Measurements from ENCODE around the gene RENBP.
A peak's percentile ranks its signal among the peaks of the same experiment; 100 is the strongest.

RENBP gene

DNA sequence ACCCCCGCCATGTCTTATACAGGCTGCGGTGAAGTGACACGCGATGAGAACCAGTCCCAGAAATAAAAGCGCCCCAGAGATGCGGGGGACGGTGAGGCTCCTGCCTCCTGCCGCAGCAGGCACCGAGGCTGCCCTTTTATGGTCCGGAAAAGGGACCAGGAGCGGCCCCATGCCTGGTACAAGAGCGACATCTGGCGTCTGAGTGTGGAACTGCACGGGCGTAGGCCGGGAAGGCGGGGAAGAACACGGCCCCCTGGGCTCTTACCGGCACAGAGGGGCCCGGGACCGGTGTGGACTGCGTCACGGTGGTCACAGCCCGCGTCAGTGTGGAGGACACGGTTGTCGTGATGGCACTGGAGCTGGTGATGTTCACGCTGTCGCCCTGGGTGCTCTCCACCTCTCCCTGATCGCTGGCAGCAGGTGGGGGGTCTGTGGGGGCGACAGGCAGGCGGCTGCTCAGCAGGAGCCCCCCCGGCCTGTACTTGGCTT lies 8.9 kb upstream of the RENBP start:
- DNase-seq = no peak

DNA sequence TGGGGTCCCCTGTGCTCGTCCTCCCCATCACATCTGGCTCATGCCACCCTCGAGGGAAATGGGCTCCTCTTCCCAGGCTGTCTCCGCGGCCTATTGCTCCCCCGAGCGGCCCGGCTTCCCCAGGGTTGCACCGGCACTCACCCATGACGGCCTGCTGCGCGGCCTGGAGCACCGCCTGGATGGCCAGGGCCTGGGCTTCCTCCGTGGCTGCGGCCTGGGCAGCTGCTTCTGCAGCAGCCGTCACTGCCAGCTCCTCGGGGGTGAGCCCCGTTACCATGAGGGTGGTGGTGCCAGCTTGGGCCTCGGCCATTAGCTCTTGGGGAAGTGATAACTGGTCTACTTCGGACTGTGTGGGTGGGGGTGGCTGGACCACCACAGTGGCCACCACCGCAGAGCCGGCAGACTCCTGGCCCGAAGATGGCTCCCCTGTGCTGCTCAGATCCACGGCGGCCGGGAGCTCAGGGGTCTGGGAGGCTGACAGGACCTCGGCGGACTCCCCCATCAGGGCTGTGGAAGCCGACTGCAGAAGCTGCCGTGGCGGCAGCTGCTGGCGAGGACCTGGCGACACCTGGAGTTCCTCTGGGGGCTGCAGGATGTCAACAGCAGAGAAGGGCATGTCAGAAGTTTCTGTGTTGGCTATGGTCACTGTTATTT lies 8.1 kb upstream of the RENBP start:
- no peak for DNase-seq

DNA sequence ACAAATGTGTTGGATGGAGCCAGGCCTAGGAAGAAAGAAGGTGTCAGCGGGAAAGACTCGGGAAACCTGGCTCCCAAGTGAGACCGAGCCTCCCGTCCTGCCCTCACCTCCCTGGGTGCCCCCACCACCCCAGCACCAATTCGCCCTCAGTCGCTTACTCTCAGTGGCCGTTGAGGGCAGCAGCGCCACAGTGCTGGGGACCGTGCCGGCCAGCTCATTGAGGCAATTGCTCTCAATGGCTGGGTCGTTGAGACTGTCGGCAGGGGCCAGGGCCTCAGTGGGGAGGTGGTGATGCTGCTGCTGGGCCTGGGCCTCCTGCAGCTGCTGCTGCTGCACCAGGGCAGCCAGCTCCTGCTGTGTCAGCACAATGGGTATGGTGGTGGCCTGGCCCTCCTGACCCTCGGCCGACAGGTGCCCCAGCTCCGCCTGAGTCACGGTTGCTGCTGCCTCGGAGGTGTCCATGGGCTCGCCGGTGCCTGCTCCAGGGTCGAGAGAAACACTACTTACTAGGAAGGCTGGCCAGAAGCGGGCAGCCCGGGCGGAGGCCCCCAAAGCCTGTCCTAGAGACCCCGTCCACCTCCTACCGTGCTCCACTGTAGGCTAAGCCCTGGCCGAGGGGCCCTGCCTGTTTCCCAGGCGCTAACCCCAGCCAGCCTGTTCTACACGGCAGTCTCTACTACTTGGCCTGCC lies 7.4 kb upstream of the RENBP start:
- DNase-seq = no peak

DNA sequence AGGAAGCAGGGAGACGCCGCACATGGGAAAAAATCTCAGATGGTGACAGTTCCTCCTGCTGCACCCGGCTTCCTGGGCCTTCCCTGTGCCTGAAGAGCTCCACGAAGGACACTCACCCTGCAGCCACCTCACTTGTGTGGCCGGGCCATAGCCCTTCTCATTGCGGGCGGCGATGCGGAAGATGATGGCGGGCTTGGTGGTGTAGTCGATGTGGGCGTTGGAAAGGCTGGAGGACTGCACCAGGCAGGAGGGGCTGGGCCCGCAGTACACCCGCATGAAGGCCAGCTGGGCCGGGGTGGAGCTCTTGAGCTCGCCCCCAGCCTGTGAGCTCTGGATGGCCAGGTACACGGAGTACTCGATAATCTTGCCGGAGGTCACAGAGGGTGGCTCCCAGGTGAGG lies 5.7 kb upstream of the RENBP start:
- DNase-seq = no peak

DNA sequence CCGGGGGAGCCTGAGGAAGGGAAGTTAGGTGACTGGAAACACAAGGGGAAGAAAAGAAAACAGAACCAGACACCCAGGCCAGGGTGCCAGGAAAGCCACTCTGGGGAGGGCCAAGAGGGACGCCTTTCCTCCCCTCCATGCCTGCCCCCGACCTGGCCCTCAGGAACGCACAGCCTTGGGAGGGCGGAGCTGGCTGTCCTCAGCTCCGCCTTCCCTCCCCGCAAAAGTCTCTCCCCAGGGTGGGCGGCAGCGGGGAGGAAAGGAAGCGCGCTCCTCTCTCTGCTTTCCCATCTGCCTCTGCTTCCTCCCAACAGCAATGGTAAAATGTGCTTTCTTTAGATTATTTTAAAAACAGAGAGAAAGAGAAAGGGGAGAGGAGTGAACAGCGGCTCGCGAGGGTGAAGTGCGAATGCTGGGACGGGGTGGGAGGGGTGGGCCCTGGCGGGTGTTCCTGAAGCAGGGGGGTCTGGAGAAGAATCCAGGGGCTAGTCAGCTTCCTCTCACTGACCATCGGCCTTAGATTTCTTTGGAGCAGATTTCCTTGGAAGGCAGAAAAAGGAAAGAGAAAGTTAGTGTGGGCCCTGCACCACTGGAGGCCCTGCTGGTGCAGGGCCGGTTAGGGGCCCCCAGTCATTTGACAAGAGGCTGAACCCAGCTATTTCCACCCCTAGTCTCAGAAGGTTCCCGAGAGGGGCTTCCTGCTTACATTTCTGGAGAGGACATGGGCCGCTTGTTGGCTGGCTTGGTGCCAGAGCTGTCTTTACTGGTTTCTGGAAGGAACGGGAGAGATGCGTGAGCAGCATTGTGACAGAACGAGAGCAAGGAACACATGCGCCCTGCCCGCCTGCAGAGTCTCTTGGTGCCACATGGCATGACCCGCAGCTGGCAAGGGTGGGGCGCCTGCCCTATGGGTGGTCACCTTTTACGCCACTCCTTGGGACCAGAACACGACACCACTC lies 4.7 kb upstream of the RENBP start:
- no peak for DNase-seq

DNA sequence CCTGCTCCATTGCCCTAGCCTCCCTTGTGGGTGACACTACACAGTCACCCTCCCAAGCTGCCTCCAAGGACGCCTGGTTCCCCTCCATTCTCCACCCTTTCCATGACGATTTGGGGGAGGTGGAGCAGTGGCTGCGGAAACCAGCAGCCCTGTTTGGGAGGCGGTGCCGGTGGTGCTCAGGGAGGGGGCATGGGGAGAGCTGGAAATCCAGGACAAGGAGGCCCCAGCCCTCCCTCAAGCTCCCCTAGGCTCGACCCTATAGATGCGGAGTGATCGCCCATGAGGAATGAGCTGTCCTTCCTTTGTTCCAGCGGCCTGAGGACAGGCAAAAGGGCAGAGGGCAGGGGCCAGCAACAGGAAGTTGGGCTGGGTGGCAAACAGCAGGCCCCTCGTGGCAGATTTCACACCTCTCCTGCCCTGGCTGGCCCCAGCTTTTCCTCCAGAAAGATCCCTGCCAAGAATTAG lies 3.6 kb upstream of the RENBP start:
- no peak for DNase-seq

DNA sequence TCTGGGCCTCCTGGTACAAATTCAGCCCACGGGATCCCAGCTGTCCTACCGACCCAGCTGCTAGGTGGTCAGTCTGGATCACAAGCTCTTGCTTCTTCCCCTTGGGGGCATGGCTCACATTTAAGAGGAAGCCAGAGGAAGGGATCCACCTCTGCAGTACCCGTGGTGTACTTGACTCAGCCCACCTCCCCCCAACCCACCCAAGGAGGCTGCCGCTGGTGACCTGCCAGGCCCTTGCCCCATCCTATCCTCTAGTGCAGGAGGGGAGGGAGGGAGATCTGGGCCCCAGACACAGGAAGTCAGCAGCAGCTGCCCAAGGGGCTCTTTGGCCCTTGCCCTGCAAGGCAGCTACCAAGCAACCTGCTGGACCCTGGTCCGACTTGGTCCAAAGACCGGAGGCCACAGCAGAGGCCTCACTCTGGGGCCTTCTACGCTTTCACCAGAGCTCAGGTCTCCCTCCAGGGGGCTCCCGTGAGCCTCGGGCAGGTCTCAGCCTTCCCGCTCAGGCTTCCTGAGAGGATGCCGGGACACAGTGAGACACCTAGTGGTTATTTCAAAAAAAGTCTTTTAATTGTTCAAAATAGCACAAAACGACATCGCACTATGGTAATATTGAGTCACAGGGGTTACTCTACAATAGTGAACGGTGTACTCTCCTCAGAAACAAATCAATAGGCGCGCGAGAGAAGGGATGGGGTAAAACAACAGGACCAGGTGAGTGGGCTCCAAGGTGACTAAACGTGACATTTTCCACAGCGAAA lies 2.7 kb upstream of the RENBP start:
- DNase-seq = peak; percentile 13

DNA sequence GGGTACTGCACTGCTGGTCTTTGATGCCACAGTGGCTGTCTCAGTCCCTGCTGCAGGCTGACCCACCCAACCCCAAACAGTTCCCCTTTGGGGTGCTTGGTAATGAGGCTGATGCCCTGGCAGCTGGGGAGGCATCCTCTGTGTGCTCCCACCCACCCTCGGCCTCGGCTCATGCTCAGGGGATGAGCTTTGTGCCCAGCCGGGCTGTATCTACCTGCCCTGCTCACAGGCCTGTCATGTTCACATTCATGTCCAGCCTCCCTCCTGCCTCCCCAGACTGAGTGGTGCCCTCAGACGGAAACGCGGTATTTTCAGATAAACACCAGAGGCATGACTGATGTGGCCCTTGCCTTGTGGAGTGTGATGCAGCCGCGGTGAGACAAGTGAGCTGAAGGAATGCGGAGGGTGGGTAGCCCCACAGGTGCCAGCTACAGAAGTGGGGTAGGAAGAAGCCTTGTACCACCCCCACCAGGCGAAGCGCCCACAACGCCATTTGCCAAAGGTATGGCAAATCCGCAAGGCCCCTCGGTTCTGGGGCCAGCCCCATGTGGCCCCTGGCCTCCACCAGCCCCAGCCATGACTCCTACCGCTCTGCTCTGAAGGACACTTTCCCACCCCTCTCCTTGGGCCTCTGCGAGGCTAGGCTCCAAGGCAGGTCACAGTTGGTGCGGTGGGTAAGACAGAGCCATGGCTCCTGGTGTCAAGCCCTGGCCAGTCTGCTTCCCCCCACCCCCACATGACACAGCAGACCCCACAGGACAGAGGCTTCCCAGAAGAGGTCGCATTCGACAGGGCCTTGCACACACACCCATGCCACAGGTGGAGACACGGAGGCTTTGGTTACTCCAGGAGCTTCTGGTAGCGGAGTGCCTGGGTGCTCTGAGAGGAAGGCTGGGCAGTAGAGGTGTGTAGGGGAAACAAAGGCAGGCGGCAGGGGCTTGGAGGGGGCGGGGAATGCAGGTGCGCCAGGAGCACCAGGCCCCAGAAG lies 1.8 kb upstream of the RENBP start:
- no peak for DNase-seq

DNA sequence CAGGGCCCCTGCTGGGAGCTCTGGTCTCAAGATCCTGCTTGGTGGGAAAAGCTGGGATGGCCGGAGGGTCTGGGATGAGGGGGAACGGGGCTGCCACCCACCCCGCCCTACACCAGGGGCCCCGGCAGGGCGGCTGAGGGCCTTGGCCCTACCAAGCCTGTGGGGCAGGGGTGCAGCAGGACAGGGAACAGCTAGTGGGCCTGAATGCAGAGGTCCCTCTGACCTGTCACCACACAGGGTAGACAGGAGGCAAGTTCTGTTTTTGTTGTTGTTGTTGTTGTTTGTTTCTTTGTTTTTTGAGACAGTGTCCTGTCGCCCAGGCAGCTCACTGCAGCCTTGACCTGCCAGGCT lies 332 bp upstream of the RENBP start:
- no peak for DNase-seq

DNA sequence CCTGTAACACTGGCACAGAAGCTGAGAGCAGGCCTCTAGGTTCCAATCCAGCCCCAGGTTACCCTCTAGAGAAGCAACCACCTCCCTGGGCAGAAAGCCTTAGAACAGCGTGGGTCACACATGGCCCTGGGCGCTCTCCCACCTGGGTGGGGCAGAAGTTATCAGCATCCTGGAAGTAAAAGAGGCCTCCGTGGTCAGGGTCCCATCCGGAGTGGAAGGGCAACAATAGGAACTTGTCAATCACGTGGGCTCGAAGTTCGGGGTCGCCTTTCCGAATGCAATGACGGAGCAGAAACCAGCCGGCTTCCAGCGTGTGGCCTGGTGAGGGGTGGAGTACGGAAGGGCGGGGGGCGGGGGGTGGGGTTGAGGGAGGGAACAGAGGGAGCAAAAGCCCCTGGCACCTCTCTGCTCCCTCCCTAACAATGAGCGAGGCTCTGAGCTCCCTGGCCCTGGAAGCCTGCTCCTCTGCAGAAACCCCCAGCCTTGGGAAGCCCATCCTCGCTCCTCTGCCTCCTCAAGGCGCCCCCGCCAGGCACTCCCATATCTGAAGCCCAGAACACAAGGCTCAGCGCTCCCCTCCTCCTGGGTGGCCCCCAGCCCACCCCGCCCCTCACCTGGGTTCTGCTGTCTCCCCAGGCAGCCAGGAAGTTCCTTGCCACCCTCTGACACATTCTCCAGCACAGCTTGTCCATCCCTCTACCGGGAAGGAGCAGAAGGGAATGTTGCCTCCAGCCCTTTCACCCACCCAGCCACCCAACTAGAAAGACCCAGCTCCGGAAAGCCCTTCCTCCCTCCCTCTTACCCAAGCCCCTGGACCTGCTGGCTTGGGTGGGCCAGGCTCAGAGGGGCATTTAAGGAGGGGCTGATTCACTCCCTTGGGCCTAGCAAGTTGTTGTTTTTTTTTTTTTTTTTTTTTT lies 2.8 kb downstream of the RENBP start:
- no peak for DNase-seq

DNA sequence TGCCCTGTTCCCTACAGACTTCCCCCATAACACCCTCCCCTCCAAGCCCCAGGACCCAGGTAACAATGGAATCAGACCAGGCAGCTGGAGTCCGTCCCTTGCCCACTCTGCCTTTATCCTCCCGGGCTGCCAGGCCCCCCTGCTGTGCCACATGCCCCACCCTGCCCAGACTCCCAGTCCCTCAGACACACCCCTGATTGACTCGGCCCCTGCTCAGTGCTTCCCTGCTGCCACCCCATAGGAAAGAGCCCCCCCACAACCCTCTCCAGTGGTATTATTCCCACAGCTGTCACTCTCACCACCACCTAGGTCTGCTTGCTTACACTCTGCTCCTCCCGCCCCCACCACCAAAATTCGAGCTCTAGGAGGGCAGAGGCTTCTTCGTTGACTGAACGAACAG lies 4.9 kb downstream of the RENBP start:
- peak; percentile 74 for DNase-seq

DNA sequence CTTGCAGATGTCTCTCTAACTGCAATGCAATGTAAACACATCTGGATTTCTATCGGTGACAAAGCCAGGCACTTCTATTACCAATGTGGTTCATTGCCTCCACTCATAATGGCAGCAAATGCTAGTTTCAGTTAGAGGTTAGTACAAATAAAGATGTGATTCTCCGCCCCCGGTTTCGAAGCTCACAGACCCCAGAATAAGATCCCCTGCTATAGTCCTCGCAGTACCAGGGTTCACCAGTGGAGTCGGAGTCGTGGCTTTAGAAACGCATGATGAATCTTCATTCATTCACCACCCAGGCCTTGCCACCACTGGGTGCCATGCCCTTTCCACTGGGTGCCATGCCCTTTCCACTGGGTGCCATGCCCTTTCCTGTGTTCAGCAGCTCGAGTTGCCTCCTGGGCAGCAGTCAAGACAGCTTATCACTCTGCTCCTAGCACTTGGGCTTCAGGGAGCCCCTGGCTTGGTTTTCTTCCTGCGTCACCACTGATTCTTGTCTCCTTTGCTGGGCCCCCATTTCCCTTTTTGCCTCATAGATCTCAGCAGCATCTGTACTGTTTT lies 6.1 kb downstream of the RENBP start:
- DNase-seq = no peak

DNA sequence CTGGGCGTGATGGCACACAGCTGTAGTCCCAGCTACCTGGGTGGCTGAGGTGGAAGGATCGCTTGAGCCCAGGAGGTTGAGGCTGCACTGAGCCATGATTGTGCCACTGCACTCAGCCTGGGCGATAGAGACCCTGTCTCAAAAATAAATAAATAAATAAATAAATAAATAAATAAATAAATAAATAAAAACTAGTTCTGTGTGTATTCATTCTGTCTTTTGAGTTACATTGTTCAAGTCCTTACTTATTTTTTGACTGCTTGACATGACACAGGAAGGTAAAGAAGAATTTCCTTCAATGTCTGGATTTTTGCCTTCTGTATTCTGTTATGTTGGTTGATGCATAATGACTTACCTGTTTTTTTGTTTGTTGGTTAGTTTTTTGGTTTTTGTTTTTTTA lies 7.4 kb downstream of the RENBP start:
- no peak for DNase-seq

DNA sequence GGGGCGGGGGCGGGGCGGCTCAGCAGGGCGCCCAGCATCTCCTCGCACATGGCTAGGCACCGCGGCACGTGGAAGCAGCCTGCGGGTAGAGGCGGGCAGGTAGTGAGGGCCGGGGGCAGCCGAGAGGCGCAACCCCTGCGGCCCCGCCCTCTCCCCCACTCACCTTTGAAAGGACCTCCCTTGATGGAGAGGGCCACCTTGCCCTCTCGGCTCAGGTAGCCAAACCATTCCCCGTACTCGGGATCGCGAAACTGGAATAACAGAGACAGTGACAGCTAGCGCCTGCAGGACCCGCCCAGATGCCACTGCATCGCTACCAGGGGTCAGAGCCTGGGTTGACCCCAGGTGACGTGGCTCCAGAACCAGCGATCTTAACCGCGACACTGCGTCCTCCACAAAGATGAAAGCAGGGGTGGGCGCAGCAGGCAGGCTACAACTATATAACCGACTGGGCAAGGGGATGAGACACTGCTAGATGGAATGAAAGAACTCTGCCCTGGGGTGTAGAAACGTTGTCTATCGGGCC lies 9.1 kb downstream of the RENBP start:
- no peak for DNase-seq

DNA sequence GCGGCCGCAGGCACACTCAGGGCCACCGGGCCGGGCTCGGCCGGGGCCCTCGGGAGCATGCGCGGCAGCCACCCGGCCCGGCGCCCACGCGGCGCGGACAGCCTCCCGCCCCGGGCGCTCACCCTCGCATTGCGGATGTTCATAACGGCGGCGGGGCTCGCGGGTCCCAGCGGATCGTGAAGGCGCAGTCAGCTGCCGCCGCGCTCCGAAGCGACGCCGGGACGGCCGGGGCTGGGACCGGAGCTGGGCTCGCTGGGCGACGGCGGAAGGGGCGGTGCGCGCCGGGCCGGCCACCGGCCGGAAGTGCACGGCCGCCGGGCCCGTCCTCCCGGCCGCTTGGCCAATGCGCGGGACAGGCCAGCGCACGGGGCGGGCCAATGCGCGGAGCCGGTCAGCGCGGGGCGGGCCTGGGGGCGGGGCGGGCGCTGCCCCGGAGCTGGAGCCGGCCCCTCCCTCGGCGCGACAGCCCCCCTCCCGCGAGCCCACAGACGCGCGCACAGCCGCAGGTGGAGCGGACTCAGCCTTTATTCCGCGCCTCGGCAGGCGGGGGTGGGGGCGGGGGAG lies 9.6 kb downstream of the RENBP start, which contains the start of gene NAA10:
TSS of gene NAA10 (minus strand) at position 276 of the 564 bp plus-strand sequence. CDS start at position 143, 133 bp downstream.
- no peak for DNase-seq

DNA sequence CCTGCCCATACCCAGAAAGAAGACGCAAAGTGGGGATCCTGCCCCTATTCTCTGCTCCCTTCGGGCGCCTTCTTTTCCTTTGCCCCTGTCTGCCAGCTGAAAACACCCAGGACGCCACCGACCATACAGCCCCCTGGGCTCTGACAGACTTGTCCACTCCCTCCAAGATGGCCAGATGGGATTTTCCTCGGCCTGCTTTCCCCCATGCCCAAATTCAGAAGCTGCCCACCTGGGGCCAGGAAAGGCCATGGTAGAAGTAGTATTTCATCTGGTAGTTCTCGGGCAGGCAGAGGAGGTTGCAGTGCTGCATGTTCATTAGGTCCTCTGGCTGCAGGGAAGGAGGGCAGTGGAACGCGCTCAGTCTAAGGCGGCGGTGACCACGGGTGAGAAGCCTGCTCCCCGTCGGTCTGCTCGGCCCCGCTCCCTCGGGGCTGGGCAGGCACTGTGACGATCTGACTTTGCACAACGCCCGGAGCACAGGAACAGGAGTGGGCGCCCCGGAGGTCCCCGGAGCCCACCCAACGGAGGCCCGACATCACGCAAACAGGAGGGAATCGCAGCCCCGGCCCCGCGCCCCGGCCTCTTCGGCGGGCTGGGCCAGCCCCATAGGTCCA lies 10.2 kb downstream of the RENBP start:
- DNase-seq = no peak

DNA sequence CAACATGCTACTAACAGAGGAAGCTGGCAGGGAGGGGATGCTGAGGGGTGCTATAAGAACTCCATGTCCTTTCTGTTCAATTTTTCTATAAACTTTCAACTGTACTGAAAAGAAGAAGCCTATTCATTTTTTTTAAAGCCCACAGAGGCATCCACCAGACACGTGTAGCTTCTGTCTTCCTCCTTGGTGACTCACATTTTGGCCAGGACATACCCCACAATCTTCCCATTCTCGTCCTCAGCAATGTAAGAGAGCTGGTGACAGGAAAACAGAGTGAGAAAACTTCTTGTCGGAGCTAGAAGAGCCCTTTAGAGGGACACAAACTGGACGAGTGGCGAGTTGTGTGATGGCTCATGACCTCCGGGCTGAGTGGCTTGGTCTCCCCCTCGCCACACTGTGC lies 10.7 kb downstream of the RENBP start:
- no peak for DNase-seq

DNA sequence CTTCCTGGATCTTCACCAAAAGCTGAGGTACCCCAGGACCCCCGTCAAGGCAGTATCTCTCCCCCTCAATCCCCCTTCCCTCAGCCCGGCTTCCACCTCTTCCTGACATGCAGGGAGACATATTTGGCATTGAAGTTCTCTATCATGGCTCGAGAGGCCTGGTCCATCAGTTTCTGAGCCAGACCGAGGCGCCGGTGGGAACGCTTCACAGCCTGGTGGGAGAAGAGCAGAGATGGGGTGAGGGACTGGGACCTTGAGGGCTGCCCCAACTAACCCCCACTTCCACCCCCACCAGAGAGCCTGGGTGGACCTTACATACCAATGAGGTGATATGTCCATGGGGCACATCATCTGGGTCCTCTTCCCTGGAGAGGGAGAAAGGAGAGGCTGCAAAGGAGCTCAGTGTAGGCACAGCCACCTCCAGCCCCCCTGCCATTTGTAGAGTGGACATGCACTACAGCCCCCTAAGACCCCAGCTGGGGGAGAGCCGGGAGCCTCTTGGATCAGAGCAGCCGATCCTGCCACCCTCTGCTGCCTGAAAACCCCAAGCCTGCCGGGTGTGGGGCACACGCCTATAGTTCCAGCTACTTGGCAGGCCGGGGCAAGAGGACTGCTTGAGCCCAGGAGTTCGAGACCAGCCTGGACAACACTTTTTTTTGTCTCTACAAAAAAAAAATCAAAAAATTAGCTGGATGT lies 12.1 kb downstream of the RENBP start:
- no peak for DNase-seq
